GM15510 (cell line): Measurements from ENCODE around the gene DDA1.

Source experiments
- POLR2A ChIP-seq: IDR thresholded peaks from 3 replicates; pipeline ENCODE4 v1.6.1; 2011; ENCODE audit warnings: borderline replicate concordance; ENCODE audit not compliant: insufficient read length; ENCODE audit errors: extremely low read depth

DDA1 gene

DNA sequence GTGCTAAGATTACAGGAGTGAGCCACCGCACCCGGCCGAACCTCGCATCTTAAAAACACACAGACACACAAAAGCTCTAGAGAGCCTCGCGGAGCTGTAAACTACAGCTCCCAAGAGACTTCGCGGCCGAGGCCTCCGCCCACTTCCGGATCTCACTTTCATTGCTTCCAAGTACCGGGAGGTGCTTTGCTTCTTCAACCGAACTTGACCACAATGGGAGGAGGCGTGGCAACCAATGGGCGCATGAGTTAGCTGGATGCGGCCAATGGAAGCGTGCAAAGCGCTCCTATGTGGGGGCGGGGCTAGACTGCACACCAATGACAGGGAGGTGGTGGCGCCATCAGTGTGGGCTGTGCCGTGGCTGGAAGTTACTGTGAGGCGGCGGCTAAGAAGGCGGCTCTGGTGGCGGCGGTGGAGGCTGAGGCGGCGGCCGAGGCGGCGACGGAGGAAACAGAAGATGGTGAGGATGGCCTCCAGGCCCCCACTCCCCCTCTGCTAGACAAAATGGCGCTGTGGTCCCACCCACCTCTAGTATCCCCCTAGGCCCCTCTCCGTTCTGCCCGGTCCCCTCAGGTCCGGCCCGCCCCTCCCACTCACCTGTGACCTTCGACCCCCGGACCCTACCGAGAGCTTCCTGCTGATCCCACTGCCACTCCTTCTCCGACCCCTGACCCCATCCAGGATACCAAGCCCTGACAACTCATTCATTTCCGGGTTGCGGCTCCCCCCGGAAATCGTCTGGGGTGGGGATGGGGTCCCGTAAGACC lies at the start of gene DDA1:
Gene DDA1 (plus strand): TSS at position 366 of the 767 bp plus-strand sequence. CDS start 92 bp downstream, at position 458.
- TF ChIP-seq POLR2A: peak; percentile 73

DNA sequence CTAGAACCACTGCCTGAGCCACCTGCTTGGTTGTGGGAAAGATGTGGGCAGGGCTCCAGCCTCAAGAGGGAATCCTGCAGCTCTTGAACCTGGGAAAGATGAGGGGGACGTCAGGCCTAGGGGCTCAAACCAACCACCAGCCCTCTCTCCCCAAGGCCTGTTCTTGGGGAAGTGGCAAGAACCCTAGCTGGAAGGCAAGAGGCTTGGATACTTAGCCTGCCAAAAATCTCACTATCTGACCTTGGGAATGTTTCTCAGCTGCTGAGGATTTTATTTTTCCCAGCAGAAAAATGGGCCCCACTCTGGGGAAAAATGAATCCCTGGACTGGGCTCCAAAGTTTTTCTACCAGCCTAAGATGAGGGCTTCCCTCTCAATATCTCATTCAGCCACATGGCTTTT lies 49.4 kb upstream of the DDA1 start:
- no peak for TF ChIP-seq POLR2A

DNA sequence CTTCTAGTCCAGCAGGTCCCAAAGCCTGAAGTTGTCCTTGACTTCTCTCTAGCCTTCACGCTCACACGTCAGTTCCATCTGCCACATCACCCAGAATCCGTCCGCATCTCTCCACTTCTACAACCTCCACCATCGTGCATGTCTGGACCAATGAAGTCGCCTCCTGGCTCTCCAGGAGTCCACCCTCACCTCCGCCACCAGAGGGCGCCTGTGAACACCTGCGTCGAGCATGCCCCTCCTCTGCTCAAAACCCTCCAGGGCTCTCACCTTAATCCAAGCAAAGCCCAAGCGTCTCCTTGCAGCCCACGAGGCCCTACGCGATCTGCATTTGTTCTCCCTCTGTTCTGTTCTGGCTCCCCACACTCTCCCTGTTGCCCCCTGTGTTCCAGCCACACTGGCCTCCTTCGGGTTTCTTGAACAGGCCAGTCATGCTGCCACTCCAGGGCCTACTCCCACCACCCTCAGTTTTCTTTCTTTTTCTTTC lies 48.5 kb upstream of the DDA1 start:
- TF ChIP-seq POLR2A: no peak

DNA sequence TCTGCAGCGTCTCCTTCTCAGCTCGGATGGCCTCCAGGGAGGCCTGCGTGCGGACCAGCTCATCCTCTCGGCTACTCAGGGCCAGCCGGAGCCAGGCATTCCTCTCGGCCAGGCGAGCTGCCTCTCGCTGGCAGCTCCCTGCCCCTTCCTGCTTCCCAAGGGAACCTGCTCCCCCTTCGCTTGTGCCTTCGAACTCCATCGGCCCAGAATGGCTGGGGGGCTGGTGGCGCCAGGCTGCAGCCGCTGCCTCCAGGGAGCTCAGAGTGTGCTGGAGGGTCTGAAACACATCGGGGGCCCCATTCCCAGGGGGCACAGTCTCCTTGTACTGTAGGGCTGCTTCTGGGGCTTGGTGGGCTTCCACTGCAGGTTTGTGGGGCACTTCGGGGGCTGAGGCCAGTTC lies 46.8 kb upstream of the DDA1 start:
- no peak for TF ChIP-seq POLR2A

DNA sequence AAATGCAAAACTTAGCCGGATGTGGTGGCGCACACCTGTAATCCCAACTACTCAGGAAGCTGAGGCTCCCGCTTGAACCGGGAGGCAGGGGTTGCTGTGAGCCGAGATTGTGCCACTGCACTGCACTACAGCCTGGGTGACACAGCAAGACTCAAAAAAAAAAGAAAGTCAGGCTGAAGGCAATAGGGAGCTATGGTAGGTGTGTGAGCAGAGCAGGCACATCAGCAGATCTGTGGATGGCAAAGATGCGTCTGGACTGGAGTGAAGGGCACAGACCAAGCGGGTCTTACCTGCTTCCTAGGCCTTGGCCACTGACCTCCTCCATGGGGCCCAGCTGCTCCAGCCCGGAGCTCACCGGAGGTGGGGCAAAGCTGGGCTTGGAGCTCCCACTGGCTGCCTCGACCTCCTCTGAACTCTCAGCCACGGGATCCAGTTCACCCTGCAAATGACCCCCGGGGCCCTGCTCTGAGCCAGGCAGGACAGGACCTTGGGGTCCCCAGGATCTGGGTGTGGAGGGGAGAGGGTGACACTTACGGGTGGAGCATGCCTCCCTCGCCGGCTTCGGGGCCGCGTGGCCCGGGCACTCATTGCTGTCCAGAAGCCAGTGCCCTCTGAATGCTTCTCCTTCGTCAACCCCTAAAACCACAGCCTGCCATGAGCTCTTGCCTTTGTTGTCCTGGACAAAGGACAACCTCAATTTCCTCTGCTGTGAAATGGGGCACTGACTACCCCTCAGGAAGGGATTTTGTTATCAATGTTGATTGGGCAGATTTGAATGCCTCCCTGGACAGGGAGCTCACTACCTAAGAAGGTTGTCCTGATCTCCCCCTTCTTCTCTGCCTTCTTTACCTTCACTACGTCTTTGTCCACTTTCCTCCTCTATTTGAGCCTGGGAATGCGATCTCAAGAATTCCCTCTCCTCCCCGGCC lies 45.4 kb upstream of the DDA1 start:
- TF ChIP-seq POLR2A: no peak

DNA sequence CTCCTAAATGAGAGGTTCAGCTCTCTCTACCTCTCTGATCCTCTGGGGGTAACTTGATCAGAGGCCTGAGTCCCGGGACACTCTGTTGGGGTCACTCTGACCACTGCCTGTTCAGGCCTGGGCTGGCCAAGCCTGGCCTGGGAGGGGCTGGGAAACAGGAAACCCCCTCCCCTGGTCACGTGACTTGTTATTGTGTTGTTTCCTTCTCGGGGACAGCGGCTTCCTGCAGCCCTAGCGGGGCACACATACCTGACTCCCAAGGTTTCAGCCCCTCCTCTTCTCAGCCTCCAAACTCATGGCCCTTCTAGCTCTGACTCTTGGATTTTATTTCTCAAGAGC lies 44.8 kb upstream of the DDA1 start, which contains the start of gene USHBP1:
Gene USHBP1 (minus strand): TSS at position 105 of the 339 bp plus-strand sequence. CDS start 446 bp downstream, outside the sequence.
- no peak for TF ChIP-seq POLR2A

DNA sequence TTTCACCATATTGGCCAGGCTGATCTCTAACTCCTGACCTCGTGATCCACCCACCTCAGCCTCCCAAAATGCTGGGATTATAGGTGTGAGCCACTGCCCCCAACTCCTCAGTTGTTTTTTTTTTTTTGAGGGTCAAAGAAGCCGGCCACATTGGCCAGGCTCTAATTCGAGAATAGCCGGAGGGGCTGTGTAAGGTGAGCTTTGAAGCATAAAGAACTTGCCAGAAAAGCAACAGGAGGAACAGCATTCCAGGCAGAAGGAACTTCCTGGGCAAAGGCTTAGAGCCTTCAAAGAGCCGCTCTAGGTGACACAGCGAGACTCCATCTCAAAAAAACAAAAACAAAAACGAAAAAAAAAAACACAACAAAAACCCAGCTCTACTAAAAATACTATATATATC lies 43.3 kb upstream of the DDA1 start:
- TF ChIP-seq POLR2A: no peak

DNA sequence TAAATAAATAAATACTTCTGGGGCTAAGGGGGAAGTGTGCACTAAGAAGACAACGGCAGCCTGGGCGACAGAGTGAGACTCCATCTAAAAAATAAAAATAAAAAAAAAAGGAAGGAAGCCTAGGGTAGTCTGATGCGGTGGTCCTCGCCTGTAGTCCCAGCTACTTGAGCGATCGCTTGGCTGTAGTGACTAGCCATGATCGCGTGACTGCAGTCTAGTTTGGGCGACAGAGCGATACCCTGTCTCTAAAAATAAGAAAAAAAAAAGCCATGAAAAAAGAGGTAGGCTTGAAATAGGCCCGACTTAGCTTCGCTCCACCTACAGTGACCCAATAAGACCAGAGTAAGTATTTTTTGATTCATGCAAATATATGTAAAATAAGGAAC lies 42.8 kb upstream of the DDA1 start:
- TF ChIP-seq POLR2A: peak; percentile 41

DNA sequence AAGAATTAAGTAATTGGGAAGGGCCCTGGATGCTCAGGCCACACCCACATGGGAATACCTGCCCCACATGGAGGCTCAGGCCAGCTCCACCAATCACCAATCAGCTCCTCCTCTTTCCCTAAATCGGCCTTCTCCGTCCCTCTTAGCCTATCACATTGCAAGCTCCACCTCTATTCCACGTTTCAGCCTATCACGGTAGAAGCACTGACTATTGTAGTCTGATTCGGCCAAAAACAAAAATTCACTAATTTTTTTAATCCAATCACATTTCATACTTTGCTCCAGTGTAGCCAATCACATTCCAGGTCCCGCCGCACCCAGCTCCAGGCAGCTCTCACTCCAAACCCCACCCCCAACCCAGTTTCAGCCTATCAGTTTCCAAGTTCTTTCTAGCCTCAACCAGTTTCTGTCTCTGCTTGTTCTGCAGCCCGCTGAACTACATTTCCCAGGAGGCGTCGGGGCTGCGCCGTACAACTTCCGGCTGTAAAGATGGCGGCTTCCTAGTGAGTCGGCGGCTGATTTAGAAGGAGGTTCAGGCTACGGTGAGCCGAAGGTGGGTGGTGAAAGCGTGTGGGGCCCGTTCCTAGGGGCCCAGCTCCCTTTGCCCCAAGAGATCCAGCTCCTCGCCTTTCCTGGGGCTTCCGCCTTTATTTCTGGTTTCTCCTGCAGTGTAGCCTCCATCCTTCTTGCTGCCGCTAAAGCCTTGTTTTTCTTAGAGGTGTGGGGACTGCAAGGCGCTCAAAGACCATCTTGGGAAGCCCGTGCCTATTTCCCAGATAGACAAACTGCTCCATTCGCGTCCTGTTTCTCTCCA lies 42.2 kb upstream of the DDA1 start, which contains the start of gene BABAM1:
Gene BABAM1 (plus strand): TSS at position 469 of the 814 bp plus-strand sequence. CDS start 1,364 bp downstream, outside the sequence.
- TF ChIP-seq POLR2A: peak; percentile 72

DNA sequence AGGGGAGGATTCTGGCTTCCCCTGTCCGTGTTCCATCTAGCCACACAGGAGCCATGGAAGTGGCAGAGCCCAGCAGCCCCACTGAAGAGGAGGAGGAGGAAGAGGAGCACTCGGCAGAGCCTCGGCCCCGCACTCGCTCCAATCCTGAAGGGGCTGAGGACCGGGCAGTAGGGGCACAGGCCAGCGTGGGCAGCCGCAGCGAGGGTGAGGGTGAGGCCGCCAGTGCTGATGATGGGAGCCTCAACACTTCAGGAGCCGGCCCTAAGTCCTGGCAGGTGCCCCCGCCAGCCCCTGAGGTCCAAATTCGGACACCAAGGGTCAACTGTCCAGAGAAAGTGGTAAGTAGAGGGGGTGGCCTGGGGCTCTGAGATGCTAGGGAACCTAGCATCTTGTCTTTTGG lies 40.6 kb upstream of the DDA1 start:
- no peak for TF ChIP-seq POLR2A

DNA sequence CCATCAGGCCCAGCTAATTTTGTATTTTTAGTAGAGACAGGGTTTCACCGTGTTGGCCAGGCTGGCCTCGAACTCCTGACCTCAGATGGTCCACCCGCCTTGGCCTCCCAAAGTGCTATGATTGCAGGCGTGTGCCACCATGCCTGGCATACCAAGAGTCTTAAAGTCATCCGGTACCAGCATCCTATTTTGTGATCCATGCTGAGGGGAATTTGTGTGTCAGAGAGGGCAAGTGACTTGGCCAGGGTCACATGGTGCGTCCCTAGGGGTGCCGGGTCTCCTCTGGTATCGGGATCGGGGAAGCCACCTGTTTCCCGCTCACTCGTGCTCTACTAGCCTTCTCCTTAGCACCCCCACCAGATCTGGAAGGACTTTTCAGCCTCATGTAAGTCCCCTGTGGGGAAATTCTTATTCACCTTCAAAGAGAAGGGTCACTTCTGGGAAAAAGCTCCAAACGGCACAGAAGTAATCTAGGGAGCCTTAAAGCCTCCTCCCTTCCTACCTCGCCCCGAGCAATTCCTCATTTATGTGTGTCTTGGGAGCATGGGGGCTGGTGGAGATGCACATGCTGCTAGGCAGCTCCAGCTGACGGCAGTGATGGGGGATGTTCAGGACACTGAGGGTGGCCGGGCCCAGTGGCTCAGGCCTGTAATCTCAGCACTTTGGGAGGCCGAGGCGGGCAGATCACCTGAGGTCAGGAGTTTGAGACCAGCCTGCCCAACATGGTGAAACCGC lies 33.8 kb upstream of the DDA1 start:
- TF ChIP-seq POLR2A: no peak

DNA sequence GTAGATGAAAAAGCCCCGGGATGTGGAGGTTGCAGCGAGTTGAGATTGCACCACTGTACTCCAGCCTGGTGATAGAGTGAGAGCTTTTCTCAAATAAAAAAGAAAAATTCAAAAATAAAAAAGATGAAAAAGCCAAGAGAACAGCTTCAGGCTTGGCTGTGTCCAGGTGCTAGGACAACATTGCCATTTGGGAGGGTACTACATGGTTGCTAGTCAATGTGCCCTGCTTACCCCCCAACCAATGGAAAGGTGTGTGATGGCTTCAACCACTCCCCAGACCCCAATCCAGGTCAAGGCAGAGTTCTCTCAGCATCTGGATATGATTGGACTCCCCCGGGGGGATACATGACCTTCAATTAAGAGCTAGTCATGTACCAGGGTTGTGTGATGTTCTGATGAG lies 29.9 kb upstream of the DDA1 start:
- no peak for TF ChIP-seq POLR2A

DNA sequence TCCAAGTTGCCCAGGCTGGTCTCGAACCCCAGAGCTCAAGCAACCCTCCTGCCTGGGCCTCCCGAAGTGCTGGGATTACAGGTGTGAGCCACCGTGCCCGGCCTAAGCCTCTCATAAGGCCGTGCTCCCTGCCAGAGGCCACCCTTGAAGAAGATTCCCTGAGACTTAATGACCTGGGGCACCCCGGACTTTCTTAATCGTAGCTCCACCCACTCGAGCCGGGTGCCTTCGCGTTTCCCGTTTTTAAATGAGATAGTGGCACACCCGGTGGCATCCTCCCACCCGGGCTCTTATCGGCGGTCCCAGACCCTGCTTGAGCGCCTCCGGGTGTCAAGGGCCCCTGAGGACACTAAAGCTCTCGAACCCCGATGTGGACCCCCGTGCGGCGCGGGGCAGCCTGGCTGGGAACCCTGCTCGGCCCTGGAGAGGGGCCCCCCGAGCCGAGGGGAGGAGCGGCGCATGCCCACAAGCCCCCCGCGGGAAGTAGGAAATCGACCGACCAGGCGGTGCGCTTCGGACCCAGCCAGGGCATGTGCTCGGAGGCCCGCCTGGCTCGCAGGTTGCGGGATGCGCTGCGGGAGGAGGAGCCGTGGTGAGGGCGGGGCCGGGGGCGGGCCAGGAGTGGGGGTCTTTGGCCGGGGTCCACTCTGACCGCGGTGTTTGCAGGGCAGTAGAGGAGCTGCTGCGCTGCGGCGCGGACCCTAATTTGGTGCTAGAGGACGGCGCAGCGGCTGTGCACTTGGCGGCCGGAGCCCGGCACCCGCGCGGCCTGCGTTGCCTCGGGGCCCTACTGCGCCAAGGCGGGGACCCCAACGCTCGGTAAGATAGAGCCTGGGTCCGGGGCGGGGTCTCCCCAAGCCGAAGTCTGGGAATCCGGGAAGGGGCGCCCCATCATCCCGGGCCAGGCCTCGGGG lies 27.7 kb upstream of the DDA1 start, which contains the start of gene ANKLE1:
Gene ANKLE1 (plus strand): TSS at position 511 of the 914 bp plus-strand sequence. CDS start 20 bp downstream, at position 531.
- peak; percentile 47 for TF ChIP-seq POLR2A

DNA sequence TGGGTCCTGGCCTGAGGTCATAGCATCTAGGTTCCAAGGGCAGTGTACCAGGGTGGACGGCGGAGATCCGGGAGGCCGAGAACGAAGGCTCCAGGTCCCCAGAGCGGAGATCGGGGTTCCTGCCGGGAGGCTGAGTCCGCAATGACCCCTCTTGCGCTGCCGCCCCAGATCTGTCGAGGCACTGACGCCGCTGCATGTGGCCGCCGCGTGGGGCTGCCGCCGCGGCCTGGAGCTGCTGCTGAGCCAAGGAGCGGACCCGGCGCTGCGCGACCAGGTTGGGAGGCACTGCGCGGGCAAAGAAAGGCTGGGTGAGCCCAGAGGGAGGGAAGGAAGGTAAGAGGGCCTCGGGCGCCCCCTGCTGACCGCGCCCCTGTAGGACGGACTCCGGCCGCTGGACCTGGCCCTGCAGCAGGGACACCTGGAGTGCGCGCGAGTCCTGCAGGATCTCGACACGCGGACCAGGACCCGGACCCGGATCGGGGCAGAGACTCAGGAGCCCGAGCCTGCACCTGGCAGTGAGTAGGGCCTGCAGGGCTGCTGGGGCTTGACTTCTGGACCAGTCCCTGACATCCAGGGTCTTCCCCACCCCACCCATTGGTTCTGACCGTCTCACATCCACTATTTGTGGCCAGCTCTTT lies 26.8 kb upstream of the DDA1 start:
- TF ChIP-seq POLR2A: peak; percentile 52
